Small intestine (tissue), 16 donors: Measurements from ENCODE around the gene TANK. TPM values are rescaled to one million over a fixed set of nuclear protein-coding genes. Genes with fewer than 3 reads are reported as not detected.

Experiments
- DNase-seq, 2 donors: peaks; one replicate each; pipeline versions ENCODE4 v3.0.0 to v3.0.0-alpha.2; 2013
- FAIRE-seq: peaks from 2 replicates; lab custom pipeline; 2012; peaks lifted over from hg19 to GRCh38; lab: Jason Lieb, UNC
- H3K27ac ChIP-seq, 3 donors: one replicate each; pipeline ENCODE4 v1.5.1; 2013; ENCODE audit warnings: low read length in 2 of 3, mild to moderate bottlenecking in 2 of 3, control low read depth in 1 of 3, inconsistent platforms in 1 of 3, low read depth in 1 of 3, moderate library complexity in 1 of 3
- H3K27me3 ChIP-seq, 3 donors: one replicate each; pipeline ENCODE4 v1.6.1; 2013; ENCODE audit warnings: low read length in 3 of 3, inconsistent platforms in 1 of 3; ENCODE audit not compliant: control insufficient read depth in 3 of 3, insufficient read depth in 3 of 3
- H3K36me3 ChIP-seq, 3 donors: one replicate each; pipeline ENCODE4 v1.6.1; 2013; ENCODE audit warnings: low read length in 3 of 3, inconsistent platforms in 1 of 3, low read depth in 1 of 3, mild to moderate bottlenecking in 1 of 3, moderate library complexity in 1 of 3; ENCODE audit not compliant: control insufficient read depth in 3 of 3, insufficient read depth in 2 of 3
- H3K4me1 ChIP-seq, 3 donors: one replicate each; pipeline ENCODE4 v1.6.1; 2013; ENCODE audit warnings: low read length in 2 of 3, inconsistent platforms in 1 of 3, low read depth in 1 of 3, mild to moderate bottlenecking in 1 of 3, moderate library complexity in 1 of 3; ENCODE audit not compliant: control insufficient read depth in 3 of 3, insufficient read depth in 2 of 3
- H3K4me3 ChIP-seq, 3 donors: one replicate each; pipeline ENCODE4 v1.5.1; 2013; ENCODE audit warnings: low read length in 3 of 3, control low read depth in 1 of 3, inconsistent platforms in 1 of 3, low read depth in 1 of 3, mild to moderate bottlenecking in 1 of 3, moderate library complexity in 1 of 3
- H3K9me3 ChIP-seq, 2 donors: one replicate each; pipeline ENCODE4 v1.6.1; 2013; ENCODE audit warnings: low read depth in 1 of 2, low read length in 1 of 2; ENCODE audit not compliant: control insufficient read depth in 2 of 2, insufficient read depth in 1 of 2
- whole genome bisulfite sequencing, 3 donors: extraction: QIAGEN DNeasy Blood & Tissue Kit; methylation state at CpG; one replicate each; pipeline ENCODE4 v1.1.7; 2013; 5-methylcytosine and 5-hydroxymethylcytosine counted together
- long read RNA-seq, 10 donors: transcript quantifications; one replicate each; lab custom pipeline, GENCODE V29; 2026
- polyA plus RNA-seq, 4 donors: library from polyadenylated mRNA; stranded (reverse) in 3 of 4; unstranded in 1 of 4; fragments of 200-250 nt in 3 of 4; fragments of 120-200 nt in 1 of 4; gene quantifications; one replicate each; pipeline versions ENCODE4 v1.2.1 to v1.2.3, GENCODE V29; 2013
- donor health status: healthy with polysubstance abuse.
- donor health status: control.
- donor health status: control.
- donor health status: Bipolar disorder and iron deficiency.
- donor health status: healthy.

TANK gene, protein sequence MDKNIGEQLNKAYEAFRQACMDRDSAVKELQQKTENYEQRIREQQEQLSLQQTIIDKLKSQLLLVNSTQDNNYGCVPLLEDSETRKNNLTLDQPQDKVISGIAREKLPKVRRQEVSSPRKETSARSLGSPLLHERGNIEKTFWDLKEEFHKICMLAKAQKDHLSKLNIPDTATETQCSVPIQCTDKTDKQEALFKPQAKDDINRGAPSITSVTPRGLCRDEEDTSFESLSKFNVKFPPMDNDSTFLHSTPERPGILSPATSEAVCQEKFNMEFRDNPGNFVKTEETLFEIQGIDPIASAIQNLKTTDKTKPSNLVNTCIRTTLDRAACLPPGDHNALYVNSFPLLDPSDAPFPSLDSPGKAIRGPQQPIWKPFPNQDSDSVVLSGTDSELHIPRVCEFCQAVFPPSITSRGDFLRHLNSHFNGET
- 10 to 100 TPM; 27.7 to 54.8 (median 37.1) TPM for polyA plus RNA-seq
- long read RNA-seq, donor 1, result 0 reads
- long read RNA-seq, donor 2, partial matches to known transcripts, result 0 of 3 reads
- long read RNA-seq, donor 2, other reads (novel, unspliced or antisense), result 0 of 3 reads
- long read RNA-seq, donor 3, partial matches to known transcripts, result 0 of 5 reads
- long read RNA-seq, donor 3, other reads (novel, unspliced or antisense), result 0 of 5 reads
- long read RNA-seq, donor 4, result 0 reads
- long read RNA-seq, donor 5, partial matches to known transcripts, result 0 of 1 reads
- long read RNA-seq, donor 5, other reads (novel, unspliced or antisense), result 0 of 1 reads
- long read RNA-seq, donor 6, transcript TANK-202 (8 exons, 2,171 nt), result major isoform, 5 of 7 reads
- long read RNA-seq, donor 6, partial matches to known transcripts, result 0 of 7 reads
- long read RNA-seq, donor 6, other reads (novel, unspliced or antisense), result 0 of 7 reads
- long read RNA-seq, donor 7, result 0 reads
- long read RNA-seq, donor 8, result 0 reads
- long read RNA-seq, donor 9, result 0 reads
- long read RNA-seq, donor 10, transcript TANK-202 (8 exons, 2,171 nt), result major isoform, 6 of 10 reads
- long read RNA-seq, donor 10, partial matches to known transcripts, result 0 of 10 reads
- long read RNA-seq, donor 10, other reads (novel, unspliced or antisense), result 0 of 10 reads

DNA sequence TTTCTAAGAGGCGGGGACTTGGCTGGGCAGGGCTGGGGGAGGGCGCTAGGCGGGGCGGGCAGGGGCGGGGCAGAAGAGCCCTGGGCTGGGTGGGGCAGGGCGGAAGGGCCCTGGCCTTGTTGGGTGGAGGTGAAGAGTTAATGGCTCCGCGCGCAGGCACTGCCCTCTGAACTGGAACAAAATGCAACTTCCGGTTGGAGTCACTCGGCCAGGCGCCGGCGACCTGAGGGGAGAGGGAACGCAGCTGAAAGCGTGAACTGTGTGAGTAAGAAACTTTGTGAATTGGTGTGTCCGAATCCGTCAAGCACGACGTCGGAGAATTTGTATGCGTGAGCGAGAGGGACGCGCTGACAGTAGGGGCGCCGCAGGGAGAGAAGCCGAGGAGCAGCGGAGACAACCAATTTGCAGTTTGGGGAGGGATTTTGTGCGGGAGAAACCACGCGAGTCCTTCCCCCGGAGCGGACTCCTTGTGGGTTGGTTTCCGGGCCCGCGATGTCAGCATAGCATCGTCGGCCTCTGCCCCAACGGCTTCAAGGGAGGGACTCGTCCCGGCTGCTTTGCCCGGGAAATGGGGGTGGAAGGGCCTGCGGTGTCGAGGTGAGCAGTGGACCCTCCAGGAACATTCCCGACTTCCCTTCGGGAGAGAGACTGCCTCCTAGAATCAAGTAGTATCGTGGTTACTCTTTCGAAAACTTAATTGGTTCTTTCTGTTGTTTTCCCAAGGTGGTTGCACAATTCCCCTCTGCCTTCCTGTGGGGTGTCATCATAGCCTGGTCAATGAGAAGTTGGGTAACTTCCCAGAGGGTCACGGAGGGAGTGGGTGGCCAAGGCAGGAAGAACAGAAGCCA is at the start of gene TANK:
Gene TANK, plus strand, starts transcription at position 203 of the 848 bp plus-strand sequence. CDS start 19,235 bp downstream, outside the sequence.
- 0 to 1% (median 1%) methylated on average over 50 of the region's 50 CpGs for WGBS, 3 donors
- Histone ChIP-seq H3K4me1 (peaks cover 0 to 5% (median 0%) of the 10 kb centered on the region in 3 donors), H3K27ac (peak within 1 kb of the TSS; percentile 92 to 96 (median 96)), H3K36me3 (no peaks in the 10 kb centered on the region), H3K9me3 (no peaks in the 10 kb centered on the region), H3K27me3 (no peaks in the 10 kb centered on the region), H3K4me3 (peak within 1 kb of the TSS; percentile 62 to 100 (median 86))
- peak; percentile 95 to 97 for DNase-seq
- no peak for FAIRE-seq

DNA sequence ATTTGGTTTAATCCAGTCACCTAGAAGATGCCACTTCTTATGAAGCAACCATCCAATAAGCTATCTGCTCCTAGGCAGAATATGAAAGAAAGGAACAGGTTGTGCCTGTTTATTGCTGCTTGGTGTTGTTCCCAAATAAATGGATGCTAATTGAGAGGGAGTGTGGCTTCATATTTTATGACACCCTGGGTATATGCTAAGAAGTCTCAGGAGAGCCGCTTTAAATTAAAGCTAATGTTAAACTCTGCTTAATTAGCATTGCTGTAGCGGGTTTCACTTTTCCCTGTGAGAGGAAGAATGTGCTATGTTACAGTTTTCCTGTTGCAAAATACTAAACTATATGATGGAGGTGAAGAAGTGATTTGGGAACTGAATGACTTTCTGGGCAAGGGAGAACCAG is 48.7 kb upstream of the TANK start:
- H3K27me3 ChIP-seq, result no peaks in the 10 kb centered on the region
- H3K4me1 ChIP-seq, result no peaks in the 10 kb centered on the region
- FAIRE-seq (no peak), DNase-seq (no peak)
- H3K4me3 ChIP-seq, result no peak overlapping the region
- no peaks in the 10 kb centered on the region for H3K36me3 ChIP-seq
- WGBS, 3 donors, result 69 to 79% (median 72%) methylated on average over 2 of the region's 2 CpGs
- no peaks in the 10 kb centered on the region for H3K9me3 ChIP-seq
- no peak overlapping the region for H3K27ac ChIP-seq

DNA sequence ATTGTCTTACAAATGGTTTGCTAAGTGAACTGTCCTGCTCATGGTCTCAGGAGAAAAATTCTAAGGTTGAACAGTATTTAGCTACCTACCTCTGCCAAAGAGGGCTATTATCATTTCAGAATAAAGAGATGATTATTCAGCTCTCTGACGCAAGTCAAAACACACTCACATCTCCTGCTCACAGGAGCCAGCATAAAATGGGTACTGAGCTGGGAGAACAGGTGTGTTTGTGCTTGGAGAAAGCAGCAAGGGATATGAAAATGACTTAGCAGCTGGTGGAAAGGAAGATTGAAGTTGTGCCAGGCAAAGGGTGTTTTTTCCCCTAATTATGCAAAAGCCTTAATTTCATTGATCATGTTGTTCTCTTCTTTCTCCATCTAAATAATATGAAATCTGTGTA is 47.3 kb upstream of the TANK start:
- DNase-seq, result no peak
- Histone ChIP-seq H3K27me3 (no peaks in the 10 kb centered on the region), H3K4me3 (no peak overlapping the region), H3K27ac (no peak overlapping the region), H3K9me3 (no peaks in the 10 kb centered on the region), H3K36me3 (no peaks in the 10 kb centered on the region), H3K4me1 (no peaks in the 10 kb centered on the region)
- 86 to 96% (median 87%) methylated on average over 1 of the region's 1 CpG for WGBS, 3 donors
- FAIRE-seq, result no peak

DNA sequence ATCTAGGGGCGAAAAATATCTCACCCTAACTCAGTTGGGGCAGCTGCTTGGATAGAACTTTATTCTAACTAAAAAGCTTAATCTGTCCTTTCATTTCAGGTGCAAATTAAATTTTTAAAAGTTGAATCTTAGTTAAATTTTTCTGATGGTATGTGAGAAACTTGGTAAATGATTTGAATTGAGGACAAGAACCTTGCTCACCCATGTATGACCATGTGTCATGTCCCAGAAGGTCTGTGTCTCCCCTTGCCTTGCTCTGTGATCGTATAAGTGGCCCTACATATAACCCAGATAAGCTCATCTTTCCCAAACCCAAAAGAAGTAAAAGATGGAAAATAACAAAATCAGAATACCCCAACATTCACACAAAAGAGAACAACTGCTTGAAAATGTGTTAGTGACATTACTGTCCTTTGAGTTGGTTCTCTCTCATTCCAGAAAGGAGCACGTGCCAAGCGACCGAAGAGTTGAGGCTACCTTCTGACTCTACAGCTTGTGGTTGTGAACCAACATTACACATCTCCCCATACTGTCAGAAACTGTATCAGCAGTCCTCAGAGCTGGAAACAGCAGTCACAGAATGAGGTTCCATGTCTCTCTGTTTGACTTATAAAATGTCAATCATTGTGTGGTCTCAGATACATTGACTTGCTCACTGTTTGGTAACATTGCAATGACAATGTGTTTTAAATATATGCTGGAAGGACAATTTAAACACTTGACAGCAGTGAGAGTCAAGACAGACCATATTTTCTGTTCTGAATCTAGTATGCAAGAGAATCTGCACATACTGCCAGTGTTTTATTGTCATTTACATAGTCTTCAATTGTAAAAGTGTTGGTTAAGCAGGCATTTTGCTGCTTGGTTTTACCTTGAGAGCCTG is 46.3 kb upstream of the TANK start:
- Histone ChIP-seq H3K27me3 (no peaks in the 10 kb centered on the region), H3K9me3 (no peaks in the 10 kb centered on the region), H3K4me1 (no peaks in the 10 kb centered on the region), H3K27ac (no peak overlapping the region), H3K4me3 (no peak overlapping the region), H3K36me3 (no peaks in the 10 kb centered on the region)
- WGBS, 3 donors, result 91 to 92% (median 92%) methylated on average over 5 of the region's 5 CpGs
- FAIRE-seq (no peak), DNase-seq (no peak)

DNA sequence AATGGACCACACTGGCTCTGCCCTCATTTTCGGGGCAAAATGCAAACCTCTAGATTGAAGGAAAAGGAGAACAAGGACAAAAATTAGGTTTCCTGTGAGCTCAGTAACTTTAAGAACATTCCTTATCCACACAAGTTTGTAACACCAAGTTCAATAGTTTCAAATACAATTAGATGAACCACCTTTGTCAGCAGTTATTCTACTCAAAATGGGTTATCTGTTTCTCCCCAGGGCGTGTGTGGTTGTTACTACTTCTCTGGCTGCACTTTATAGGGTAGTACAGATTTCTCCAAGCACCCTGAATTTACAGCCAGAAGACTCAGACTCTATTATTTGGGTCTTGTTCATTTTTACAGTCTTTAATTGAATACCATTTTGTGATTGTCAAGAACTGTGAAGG is 45.0 kb upstream of the TANK start:
- no peak overlapping the region for H3K27ac ChIP-seq
- no peaks in the 10 kb centered on the region for H3K27me3 ChIP-seq
- no peak overlapping the region for H3K4me3 ChIP-seq
- DNase-seq (no peak), FAIRE-seq (no peak)
- 78 to 88% (median 83%) methylated on average over 2 of the region's 2 CpGs for WGBS, 3 donors
- H3K36me3 ChIP-seq, result no peaks in the 10 kb centered on the region
- H3K9me3 ChIP-seq, result no peaks in the 10 kb centered on the region
- H3K4me1 ChIP-seq, result no peaks in the 10 kb centered on the region

DNA sequence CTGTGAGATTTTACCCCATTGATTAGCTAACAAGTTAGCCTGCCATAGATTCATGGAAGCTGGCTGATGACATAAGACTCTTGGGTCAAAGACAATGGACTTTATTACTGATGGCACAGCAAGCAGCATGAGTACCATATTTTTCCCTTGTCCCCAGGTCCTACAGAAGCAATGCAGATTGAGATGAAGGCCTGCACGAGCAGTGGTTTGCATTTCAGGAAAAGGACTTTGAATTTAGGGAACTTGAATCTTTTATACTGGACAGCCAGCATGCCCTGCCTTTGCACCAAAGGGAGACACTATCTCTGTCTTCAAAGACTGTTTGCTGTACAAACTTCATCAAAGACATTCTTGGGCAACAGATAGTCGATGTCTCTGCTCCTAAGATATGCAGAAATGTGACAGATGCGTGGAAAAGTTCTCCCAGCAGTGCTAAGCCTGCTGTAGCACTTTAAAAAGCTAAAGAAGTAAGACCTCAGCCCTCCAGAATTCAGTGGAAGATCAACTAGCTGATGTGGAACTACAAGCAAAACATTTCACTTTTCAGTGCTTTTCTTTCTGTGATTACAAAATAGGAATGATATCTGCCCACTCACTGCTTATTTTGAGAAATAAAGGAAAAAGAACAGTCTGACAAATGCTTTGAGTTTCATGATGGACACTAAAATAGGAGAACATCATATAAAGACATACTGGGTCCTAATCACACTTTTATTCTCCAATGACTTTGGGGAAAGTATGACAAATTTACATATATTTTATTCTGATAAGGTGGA is 44.4 kb upstream of the TANK start:
- H3K27ac ChIP-seq, result no peak overlapping the region
- 63 to 69% (median 64%) methylated on average over 3 of the region's 3 CpGs for WGBS, 3 donors
- no peaks in the 10 kb centered on the region for H3K4me1 ChIP-seq
- no peaks in the 10 kb centered on the region for H3K36me3 ChIP-seq
- no peak overlapping the region for H3K4me3 ChIP-seq
- no peak for DNase-seq
- no peaks in the 10 kb centered on the region for H3K9me3 ChIP-seq
- H3K27me3 ChIP-seq, result no peaks in the 10 kb centered on the region
- no peak for FAIRE-seq

DNA sequence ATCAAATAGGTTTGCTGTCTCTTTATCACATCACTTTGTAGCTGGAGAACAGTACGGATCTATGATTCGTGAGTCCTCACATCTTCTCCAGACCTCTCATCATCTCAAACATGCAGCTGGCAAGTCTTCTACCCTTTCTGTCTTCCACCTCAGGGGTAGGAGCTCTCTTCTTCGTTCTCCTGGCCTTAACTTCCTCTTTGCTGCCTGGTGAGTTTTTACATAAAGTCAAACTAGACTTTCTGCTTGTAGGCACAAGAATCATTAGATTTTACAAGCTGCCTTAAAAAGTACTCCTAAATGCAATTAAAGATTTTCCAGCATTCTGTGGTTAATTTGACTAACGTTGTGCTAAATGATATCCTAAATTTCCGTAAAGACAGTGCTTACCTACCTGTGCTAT is 43.7 kb upstream of the TANK start:
- H3K9me3 ChIP-seq, result no peaks in the 10 kb centered on the region
- DNase-seq, result no peak
- H3K27ac ChIP-seq, result no peak overlapping the region
- no peaks in the 10 kb centered on the region for H3K27me3 ChIP-seq
- no peak overlapping the region for H3K4me3 ChIP-seq
- no peaks in the 10 kb centered on the region for H3K4me1 ChIP-seq
- H3K36me3 ChIP-seq, result no peaks in the 10 kb centered on the region
- no peak for FAIRE-seq
- 79 to 84% (median 81%) methylated on average over 5 of the region's 5 CpGs for WGBS, 3 donors
